AG09319 (cell line): ENCODE results near the gene ARSJ.

Source experiments
- DNase-seq: peaks from one replicate; pipeline ENCODE4 v3.0.0-alpha.2; 2010; ENCODE audit warnings: low read depth; ENCODE audit errors: extremely low read depth
- TF ChIP-seq, protein P1 (sequence below): IDR thresholded peaks from 2 replicates; pipeline ENCODE4 v1.5.1; 2011; ENCODE audit warnings: low read depth, mild to moderate bottlenecking, inconsistent platforms, low read length, moderate library complexity

Gene ARSJ

DNA sequence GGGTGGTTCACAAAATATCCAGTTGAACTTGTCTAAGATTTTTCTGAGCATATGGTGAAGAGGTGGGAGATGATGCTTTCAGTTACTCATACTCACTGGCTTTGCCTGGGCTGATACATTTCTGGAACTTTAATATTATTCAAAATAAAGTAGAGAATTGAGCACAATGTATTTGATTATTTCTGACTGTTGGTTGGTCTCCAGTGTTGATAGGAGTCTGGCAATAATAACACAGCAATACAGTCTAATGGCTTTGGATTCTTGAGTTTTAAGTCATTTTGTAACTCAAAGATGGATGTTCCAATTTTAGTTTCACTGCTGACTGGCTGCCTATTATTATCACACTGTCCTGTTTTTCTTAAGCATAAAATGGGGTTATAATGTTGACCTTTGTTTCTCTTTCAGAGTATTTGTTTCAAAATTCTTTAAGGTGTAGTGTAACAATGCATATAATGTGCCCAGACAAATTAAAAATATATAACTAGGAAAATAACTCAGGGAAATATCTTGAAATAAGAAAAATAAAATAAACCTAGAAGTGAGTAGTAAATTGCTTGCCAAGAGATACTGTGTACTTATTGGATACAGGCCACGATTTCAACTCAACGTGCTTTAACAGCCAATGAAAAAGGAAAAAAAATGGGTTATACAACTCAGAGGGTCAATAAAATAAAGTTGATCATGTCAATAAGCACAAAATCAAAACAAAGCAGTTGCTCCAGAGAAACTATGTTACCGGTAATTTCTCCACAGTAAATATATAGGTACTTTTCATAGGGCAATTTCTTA, 99.0 kb downstream of the ARSJ start:
- TF ChIP-seq, protein P1, sequence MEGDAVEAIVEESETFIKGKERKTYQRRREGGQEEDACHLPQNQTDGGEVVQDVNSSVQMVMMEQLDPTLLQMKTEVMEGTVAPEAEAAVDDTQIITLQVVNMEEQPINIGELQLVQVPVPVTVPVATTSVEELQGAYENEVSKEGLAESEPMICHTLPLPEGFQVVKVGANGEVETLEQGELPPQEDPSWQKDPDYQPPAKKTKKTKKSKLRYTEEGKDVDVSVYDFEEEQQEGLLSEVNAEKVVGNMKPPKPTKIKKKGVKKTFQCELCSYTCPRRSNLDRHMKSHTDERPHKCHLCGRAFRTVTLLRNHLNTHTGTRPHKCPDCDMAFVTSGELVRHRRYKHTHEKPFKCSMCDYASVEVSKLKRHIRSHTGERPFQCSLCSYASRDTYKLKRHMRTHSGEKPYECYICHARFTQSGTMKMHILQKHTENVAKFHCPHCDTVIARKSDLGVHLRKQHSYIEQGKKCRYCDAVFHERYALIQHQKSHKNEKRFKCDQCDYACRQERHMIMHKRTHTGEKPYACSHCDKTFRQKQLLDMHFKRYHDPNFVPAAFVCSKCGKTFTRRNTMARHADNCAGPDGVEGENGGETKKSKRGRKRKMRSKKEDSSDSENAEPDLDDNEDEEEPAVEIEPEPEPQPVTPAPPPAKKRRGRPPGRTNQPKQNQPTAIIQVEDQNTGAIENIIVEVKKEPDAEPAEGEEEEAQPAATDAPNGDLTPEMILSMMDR = no peak
- DNase-seq = no peak

DNA sequence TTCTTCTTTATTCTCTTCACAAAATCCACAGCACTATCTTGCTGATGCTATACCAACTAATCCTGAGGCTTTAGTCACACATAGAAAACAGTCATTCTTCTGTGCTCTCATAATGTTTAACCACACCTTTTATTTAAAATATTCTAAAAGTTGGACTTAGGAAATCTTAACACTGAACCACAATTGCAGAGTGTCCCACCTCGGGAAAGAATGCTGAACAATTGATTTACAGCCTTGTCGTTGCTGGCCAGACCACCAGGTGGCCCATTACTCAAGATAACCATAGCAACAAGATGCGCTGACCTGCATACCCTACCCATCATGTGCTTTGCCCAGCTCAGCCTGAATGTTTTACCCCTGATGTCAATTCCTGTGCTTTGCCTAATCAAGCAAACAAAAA, 100.8 kb downstream of the ARSJ start:
- DNase-seq = no peak
- TF ChIP-seq, protein P1 = peak; percentile 28

DNA sequence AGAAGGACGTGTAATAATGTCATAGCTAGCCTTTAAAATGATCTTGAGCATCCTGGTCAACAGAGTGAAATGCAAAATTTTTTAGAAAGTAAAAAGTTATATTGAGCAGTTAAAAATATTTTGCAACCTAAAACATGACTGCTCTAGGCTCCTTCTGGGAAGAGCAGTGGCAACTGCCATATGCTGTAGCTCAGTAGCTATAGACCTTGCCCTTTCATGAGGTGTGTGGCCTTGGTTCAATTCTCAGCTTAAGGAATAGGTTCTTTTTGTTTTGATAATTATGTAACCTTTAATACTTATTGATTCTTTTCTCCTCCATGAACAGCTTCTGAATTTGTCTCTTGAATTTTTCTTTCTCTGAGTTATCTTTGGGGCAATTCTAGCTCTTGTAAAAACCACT, 105.0 kb downstream of the ARSJ start:
- no peak for DNase-seq
- TF ChIP-seq, protein P1 = no peak

GRCh38 chr4:113873508-113873907, 105.9 kb downstream of the ARSJ start:
- TF ChIP-seq, protein P1 = no peak
- DNase-seq = no peak

DNA sequence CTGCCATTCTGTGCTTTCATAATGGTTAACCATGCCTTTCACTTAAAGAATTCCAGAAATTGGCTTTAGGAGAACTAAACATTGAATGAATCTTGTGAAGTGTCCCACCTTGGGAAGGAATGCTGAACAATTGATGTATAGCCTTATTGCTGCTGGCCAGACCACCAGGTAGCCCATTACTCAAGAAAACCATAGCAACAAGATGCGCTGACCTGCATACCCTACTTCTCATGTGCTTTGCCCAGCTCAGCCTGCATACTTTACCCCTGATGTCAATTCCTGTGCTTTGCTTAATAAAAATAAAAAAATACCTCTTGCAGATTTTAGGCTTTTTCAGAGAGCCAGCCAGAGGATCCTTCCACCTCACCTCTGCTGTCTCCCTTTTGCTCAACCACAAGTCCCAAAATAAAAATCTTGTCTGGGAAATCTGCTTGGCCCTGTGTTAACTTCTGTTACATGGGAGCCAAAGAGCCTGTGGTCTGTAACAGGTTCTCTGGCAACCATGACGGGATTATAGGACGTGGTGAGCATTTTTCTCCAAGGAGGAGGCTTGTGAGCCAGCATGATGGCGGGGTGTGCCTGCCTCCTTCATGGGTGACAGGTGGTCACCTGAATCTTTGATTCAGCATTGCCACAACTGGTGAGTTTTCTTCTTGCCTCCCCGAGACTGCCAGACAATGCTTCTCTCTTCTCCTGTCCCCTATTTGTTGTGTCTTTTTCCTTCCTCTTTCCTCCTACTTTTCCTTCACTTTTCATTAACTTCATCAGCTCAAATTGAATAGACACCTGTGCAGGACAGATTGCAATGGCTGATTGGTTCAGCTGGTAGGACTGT, 106.8 kb downstream of the ARSJ start:
- TF ChIP-seq, protein P1 = no peak
- no peak for DNase-seq

GRCh38 chr4:113871080-113871479, 108.4 kb downstream of the ARSJ start:
- no peak for DNase-seq
- TF ChIP-seq, protein P1 = no peak
